GM19324 (cell line): ENCODE data around the gene CCL18.
"Not testable (repeated sequence)": the region's sequence is repeated elsewhere in the genome, so short reads cannot be mapped to it uniquely, and the experiment has no call there.

ENCODE experiments used
- ATAC-seq: cut with Tn5 transposase; IDR thresholded peaks from one replicate; pipeline ENCODE4 v1.9.1; 2021; ENCODE audit warnings: mild to moderate bottlenecking, moderate library complexity; ENCODE audit not compliant: unreplicated experiment, low FRiP score

CCL18 gene

DNA sequence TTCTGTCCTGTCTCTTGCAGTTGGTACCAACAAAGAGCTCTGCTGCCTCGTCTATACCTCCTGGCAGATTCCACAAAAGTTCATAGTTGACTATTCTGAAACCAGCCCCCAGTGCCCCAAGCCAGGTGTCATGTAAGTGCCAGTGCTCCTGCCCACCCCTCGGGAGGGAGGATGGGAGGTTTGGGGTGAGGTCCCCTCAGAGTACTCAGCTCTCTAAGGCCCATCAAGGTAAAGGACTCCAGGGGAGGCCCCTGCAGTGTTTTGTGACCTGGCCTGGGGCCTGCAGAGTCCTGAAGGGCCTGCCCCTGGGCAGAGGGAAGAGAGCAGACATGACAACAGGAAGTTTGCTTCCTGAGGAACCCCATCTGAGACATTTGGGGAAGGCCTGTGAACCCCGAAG, 6.4 kb downstream of the CCL18 start:
- no peak for ATAC-seq

DNA sequence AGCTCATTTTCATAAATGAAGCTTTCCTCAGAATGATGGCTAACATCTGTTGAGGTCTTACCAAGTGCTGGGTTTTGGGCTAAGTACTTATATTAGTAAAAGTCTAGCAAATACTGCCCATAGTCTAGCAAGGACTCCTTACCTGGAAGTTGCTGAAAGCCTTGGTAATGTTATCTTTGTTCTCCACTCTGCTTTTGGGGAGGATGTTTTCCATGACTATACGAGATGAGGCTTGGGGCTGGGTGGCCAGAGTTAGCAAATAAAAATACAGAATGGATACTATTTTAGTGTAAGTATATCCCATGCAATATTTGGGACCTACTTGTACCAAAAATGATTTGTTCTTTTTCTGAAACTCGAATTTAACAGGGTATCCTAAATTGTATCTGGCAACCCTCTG, 7.7 kb downstream of the CCL18 start:
- no peak for ATAC-seq

DNA sequence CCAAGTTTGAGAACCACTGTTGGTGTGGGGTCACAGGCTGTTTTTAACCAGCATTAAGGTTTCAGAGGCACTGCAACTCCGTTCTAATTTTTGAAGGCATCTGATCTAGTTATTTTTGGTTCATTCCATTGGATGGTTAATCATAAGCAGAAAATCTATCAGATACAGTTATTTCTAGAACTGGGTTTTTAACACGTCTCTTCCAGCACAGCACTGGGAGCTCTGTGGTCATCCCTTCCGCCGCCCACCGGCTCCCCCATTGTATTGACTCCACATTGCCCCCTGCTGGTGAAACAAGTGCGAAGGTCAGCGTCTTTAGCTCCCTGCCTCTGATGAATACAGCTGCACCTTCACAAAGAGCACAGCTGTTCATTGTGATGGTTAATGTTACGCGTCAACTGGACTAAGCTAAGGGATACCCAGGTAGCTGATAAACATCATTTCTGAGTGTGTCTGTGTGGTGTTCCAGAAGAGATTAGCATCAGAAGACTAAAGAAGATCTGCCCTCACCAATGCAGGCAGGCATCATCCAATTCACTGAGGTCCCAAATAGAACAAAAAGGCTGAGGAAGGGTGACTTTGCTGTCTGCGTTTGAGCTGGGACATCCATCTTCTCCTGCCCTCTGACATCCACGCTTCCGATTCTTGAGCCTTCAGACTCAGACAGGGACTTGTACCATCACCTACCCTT, 8.5 kb downstream of the CCL18 start:
- ATAC-seq: peak; percentile 53

DNA sequence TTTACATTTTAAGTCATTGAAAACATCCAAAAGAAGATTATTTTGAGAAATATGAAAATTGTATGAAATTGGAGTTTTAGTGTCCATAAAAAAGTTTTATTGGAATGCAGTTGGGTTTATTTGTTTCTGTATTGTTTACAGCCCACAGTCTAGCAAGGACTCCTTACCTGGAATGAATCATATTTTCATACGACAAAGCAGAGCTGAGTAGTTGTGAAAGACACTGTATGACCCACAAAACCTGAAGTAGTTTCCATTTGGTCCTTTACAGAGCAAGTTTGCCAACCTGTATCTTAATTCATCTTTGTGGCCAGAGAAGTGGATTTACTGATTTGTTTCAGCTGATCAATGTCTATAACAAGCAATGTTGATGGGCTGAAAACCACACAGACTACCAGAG, 10.3 kb downstream of the CCL18 start:
- ATAC-seq: no peak

DNA sequence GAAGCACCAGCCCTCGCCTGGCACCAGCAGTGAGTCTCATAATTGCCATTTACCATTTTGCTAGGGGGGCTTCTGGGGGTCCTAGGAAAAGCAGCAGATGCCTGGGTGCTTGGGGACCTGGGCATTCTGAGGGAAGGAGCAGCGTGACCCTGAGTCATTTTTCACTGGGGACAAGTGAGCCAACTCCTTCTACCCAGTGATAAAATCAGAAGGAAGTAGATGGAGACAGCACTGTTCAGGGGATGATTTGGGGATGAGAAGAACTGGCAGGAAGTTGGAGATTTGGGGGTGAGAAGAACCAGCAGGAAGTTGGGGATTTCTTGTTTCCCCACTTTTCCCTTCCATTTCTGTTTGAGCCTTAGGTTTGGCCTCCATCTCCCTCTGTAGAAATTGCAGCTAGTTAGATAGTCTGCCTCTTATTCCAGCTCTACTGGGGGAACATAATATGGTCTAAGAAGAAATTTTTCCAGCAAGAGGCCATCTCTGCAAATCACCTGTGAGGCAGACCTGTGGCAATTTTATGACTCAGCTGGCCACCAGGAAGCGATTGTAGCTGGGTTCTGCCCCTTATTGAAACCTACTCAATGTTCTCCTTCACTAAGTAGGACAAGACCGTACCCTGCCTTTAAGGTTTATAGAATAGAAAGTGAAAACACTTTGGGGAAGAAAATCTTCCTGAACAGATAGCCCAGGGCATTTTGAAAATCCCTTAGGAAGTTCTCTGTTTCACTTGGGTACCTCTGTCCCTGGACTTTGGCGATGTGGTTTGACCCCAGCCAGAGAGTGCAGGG, 17.8 kb downstream of the CCL18 start:
- ATAC-seq: peak; percentile 10

DNA sequence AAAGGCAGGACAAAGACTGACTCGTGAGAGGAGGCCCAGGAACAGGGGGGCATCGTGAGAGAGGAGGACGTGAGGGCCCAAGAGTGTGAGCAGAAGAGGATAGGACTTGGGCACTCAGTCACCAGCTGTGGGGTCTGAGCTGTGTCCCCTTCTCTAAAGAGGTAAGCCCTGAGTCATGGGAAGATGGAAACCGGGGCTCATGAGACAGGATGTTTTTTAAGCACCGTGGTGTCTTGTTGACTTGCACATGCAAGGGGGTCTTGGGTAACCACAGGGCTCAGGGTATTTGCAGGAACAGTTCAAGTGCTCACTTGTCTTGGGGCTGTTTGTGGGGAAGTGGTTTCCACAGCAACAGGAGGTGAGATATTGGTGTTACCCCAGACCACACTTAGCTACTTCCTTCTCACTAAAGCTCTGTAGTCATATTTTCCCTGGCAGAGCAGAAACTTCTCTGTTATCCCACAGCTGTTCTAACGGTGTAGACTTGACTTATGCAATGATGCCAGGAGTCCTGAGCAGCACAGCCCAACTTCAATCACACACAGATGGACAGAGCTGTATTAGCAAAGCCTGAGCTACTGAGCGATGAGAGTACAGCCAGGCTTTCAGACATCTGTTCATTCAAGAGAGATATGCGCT, 18.5 kb downstream of the CCL18 start:
- peak; percentile 47 for ATAC-seq

DNA sequence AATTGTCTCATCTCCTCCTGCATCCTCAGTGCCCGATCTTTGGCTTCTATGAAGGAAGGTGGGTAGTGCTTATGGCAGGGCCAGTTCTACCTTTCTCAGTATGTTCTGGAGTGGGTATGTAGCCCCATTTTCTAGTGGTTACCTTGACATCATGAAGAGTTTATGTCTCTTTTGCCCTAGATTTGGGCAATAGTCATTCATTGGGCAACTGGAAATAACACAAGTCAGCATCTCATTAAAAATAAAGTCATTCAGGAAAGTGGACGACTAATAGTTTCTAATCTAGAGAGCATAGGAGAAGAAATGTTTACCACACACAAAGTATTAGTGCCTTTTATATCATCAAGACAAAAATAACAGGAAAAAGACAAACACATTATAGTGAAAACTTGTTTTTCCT, 19.6 kb downstream of the CCL18 start:
- not testable (repeated sequence) for ATAC-seq

DNA sequence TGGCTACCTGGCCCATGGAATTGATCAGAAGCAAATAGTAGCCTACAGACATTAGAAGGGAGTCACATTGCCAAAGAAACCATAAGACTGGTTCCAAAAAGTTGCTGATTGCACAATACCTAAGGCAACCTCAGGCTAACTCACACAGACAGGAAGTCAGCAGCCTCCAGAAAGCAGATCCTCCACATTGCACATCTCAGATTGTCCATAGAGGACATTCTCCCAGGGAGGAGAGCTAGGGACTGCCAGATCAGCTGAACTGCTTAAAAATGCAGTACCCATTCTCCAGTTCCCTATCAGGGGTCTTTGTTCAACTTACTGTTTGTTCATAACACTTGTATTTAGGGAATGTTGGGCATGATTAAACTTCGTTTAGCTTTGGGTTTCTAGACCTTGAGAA, 21.7 kb downstream of the CCL18 start:
- ATAC-seq: no peak

DNA sequence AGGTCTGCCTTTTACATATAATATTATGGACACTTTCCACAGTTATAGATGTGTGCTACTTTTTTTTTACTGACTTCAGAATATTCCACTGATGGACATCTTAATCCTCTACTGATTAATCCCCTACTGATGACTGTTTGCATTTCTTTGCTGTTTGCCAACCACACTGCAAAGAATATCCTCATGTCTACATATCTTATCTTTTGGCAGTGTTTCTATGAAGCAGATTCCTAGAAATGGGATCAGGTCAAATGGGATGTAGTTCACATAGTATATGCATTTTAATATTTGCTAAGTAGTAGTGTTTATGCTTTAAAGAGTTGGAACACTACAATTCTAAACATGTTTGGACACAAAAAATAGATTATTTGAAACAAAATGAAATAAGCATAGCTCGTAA, 22.7 kb downstream of the CCL18 start:
- ATAC-seq: no peak

DNA sequence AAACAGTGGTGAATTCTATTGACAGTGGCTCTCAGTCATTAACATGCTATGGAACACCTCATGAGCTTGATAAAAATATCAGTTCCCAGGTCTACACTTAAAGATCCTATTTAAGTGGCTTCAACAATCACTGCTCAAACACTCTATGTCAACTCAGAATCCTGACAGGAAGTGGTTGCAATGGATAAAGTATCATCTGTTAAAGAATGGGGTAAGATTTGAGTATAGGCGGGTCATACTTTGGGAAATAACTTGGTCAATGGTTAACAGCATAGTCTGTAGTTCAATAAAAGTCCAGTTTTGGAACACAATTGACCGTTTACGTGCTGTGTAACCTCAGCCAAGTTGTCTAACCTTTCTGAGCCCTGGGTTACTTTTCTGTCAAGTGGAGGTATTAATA, 23.4 kb downstream of the CCL18 start:
- ATAC-seq: not testable (repeated sequence)

DNA sequence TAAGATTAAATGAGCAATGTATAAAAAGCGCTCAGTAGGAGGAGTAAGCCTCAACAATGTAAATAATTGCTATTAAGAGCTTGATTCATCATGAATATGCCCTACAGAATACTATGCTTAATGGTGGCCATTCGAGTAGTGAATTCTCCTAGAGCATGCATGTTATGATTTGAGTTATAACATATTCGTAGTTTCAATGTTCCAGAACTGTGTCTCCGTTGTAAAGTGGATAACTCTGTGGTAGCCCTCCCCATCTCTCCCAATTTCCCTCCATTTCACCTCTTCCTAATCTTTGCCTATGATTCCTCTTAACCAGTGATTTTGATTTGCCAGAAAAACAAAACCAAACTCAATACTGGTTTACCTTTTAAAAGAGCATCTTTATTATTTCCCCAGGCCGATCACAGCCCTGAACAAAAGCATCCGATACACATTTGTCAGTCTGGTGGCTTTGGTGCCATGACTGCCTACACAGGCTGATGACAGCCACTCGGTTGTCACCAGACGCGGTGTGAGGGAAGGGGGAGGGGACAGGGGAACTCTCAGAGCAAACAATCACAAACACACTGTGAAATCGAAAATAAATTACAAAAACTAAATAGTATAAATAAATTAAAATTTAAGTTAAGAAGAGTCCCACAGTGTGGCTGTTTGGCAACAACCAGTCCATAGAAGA, 24.0 kb downstream of the CCL18 start:
- ATAC-seq: not testable (repeated sequence)

DNA sequence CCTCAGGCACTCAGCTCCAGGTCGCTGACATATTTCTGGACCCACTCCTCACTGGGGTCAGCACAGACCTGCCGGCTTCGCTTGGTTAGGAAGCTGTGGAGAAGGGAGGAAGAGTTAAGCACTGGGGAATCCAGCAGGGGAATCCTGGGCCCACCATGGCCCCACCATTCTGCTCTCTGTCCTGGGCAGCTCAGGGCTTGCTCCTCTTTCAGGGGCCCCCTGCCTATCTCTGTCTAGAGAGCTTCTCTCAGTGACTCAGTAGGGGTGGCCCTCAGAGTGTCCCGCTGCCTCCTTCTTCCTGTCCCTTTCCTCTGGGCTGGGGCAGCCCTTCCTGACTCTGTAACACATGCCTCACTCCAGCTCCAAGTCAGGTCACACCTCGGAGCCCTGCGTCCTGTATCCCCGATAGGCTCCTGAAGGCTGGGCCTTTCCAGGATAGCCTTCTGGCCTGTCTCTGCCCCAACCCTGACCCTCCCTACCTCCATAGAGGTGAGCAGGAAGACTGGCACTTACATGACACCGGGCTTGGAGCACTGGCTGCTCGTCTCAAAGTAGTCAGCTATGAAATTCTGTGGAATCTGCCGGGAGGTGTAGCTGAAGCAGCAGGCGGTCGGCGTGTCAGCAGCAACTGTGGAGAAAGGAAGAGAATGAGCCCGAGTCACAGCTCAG, 24.7 kb downstream of the CCL18 start:
- ATAC-seq: no peak

DNA sequence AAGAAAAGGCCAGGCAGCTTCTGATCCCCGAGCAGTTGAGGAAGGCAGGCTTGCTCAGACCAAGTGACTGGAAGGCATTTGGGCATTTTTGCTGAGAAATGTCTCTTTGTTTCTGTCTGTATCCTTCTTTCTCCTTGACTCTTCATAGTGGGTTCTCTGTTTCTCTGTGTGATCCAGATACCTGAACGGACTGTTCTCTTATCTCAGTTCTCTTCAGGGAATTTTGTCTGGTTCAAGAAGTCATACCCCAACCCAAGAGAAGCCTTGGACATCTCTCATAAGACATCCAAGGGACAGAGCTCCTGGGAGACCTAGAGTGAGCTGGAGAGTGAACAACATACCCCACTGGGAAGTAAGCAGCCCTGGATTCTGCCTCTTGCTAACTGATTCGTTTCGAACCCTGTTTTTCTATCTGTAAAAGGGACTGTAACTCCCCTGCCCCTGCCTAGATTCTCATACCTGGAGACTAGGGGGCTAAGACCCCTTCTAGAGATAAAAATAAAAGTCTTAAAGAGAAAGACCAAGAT, 25.3 kb downstream of the CCL18 start:
- no peak for ATAC-seq

DNA sequence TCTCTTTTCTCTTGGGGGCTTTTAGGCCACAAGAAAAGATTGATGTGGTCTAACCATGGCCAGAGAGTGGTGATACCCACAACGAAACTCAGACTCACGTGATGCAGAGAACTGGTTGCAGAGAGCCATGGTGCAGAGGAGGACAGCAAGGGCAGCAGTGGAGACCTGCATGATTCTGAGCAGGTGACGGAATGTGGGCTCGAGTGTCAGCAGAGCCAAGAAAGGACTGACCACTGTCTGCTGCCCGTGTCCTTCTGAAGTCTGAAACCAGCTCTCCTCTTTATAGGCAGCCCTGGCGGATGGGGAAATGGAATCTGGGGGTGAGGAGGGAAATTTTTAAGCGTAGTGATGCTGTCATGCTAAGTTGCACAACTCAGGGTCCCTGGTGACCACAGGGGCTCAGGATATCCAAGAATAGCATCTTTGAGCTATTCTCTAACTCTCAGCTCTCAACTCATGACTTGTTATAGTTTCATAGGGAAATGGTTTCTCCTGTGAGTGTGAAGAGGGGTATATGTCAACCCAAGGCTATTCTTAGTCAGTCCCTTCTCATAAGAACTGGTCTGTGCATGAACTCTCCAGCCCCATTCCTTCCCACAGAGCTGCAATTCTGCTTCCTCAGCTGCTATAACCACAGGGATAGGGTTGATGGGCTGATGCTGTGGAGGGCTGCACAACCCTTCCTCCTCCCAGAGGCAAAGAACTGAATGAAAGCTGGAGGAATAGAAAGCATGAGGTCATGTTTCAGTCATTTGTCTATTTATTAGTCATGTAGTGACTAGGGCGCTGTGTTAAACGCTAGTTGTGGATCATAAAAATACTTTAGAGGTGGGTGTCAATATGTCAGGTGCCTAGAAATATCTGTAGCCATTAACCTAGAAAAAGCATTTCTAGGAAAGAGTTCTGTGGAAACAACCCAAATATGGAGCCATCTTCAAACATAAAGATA, 26.1 kb downstream of the CCL18 start, which contains the start of gene CCL3:
Gene CCL3, minus strand, starts transcription at position 256 of the 949 bp plus-strand sequence. Its CDS starts 85 bp downstream, at position 171.
- ATAC-seq: peak; percentile 69

DNA sequence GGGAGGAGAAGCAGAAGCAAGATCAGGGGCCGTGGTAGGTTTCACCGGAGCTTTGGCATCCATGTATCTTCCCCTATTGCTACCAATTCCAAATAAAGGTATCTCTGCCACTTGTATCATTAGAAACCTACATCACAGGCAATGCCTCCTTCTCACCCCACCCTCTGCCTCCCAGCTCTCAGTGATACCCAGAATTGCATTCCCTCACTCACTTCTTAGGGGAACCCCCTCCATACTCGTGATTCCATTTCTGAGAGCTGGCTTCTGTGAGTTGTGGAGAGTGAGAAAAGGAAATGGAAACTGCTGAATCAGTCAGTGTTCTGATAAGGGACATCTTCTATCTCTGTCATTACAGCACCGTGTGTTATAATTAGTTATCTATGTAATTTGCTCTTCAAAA, 28.2 kb downstream of the CCL18 start:
- ATAC-seq: no peak

DNA sequence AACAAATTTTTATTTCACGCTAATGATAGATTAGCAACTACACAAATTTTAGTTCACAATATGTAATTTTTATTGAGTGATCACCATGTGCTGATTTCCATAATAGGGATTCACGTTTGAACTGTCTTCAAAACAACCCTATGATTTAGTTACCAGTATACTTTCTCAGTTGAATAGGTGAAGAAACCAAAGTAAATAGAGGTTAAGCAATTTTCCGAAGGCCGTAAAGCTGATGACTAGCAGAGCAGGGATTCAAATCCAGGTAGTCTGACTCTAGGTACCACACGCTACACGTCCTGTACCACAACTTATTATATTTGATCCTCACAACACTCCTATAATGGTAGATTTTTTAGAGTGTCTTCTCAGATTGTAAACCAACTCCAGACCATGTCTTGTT, 28.6 kb downstream of the CCL18 start:
- ATAC-seq: not testable (repeated sequence)

DNA sequence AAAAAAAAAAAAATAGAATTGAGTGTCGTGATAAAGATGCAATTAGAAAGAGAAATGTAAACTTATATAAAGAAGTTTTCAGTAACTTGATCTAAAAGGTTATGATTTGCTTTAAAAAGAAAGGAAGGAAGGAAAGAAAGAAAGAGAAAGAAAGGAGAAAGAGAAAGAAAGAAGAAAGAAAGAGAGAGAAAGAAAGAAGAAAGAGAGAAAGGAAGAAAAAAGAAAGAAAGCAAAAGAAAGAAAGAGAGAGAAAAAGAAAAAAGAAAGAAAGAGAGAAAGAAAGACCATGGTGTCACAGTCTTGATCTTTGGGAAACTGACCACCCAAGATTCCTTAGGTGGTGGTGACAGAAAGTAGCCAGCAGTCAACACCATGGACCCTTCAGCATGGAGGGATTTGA, 30.2 kb downstream of the CCL18 start:
- no peak for ATAC-seq

DNA sequence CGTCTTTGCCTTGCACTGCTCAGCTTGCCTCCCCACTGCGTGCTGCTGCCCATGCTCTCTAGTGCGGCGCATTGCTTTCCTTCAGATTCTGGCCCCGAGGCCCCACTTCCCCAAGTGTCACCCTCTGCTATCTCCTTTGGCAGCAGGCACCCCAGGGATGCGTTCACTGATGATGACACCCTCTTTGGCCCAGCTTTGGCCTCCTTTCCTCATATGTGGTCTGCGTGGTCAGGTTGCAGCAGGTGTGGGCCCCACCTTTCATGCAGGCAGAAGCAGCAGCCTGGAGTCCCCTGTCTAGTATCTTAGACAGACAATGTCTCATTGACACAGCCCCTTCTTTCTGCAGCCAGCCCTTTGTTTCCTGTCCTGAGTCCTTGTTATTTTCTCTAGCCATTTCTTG, 30.7 kb downstream of the CCL18 start:
- ATAC-seq: no peak

DNA sequence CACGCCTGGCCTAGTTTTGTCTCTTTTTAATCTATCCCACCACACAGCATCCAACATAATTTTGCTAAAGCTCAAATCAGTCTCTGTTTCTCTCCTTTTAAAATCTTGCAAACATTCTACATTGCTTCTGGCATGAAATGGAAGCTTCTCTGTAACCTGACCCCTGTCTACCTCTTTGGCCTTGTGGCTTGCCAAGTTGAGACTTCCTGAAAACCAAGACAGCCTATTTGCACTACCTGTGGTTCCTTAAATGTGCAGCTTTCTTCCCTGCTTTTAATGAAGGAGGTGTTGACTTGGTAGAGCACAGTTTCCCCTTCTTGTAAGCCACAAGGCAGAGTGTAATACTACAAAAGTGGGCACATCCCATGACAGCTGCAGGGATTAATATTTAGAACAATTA, 31.9 kb downstream of the CCL18 start:
- no peak for ATAC-seq
